ENCODE results near the gene HECTD4. TPM values are rescaled to one million over a fixed set of nuclear protein-coding genes. Genes with fewer than 3 reads are reported as not detected.

Gene HECTD4
- total and polyA plus RNA-seq, 2 of the 4 experiments (the other 2 are of a cell fraction) = 12.9 to 13.0 TPM

DNA sequence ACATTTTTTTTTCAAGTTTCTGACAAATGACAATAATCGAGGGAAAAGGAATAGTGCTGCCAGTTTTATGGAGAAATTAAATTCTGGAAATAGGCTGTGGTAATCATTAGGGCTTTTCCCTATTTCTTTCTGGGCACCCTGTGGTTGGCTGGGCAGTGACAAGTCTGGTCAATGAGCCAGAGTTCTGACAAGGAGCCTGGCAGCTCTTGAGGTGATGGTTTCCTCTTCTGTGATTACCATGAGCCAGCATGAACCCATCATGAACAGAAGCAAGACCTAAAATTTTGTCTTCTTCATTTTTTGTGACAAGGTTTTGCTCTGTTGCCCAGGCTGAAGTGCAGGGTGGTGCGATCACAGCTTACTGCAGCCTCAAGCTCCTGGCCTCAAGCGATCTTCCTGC is 141.1 kb downstream of the HECTD4 start:
- Histone ChIP-seq H3K4me2 (ENCODE audit: low read depth, low read length) (no peak overlapping the region), H3K14ac (replicated peaks; ENCODE audit: low read depth, low read length) (no peak overlapping the region), H3K56ac (ENCODE audit: extremely low read depth, insufficient read depth, low read length) (no peak overlapping the region), H3K4me3 (ENCODE audit: insufficient read depth, low read depth, low read length) (no peak overlapping the region), H3K27ac (ENCODE audit: insufficient read depth, low read length) (no peak overlapping the region), H3K27me3 (ENCODE audit: control insufficient read depth, insufficient read depth, low read length) (no peaks in the 10 kb centered on the region), H3K9ac (ENCODE audit: low read depth, low read length) (no peak overlapping the region), H3K36me3 (ENCODE audit: control insufficient read depth, insufficient read depth, low read length) (peaks cover 52% of the 10 kb centered on the region), H3K79me1 (ENCODE audit: low read depth in 1 of 2, low read length in 2 of 2) (no peaks in the 10 kb centered on the region), H2BK15ac (ENCODE audit: low read depth, low read length) (no peak overlapping the region), H2BK5ac (ENCODE audit: low read depth, low read length, poor library complexity, severe bottlenecking) (no peak overlapping the region), H2AK9ac (replicated peaks; ENCODE audit: low read depth, low read length, poor library complexity) (no peak overlapping the region), H4K20me1 (ENCODE audit: insufficient read depth, low read length) (no peaks in the 10 kb centered on the region), H4K5ac (ENCODE audit: low read depth, low read length) (no peak overlapping the region), H4K8ac (ENCODE audit: low read depth in 2 of 2, low read length in 2 of 2) (no peak overlapping the region), H3K23ac (ENCODE audit: low read depth, low read length) (no peak overlapping the region), H3K18ac (ENCODE audit: low read depth, low read length) (no peak overlapping the region), H4K91ac (ENCODE audit: insufficient read depth, low read depth, low read length) (no peak overlapping the region), H3K9me3 (ENCODE audit: control insufficient read depth, insufficient read depth, low read length) (no peaks in the 10 kb centered on the region), H3K4me1 (ENCODE audit: control insufficient read depth, insufficient read depth, low read length) (no peaks in the 10 kb centered on the region), H3K4ac (ENCODE audit: low read depth, low read length) (no peak overlapping the region), H2BK120ac (ENCODE audit: low read depth, low read length) (no peak overlapping the region), H3K9me1 (ENCODE audit: insufficient read depth, low read length) (no peaks in the 10 kb centered on the region; the same call in 1 of the 2 replicates), H2BK20ac (ENCODE audit: low read depth, low read length) (no peak overlapping the region), H2AFZ (replicated peaks; ENCODE audit: low read length, poor library complexity) (no peak overlapping the region), H2AK5ac (ENCODE audit: low read depth, low read length) (no peak overlapping the region)
- dilution Hi-C loops (cut with HindIII; ENCODE audit: low sequenced_read_pairs, unreplicated experiment) (no loop called here), intact Hi-C loops (cut with micrococcal nuclease) (no loop called here), in situ Hi-C loops (cut with MboI; ENCODE audit: low sequenced_read_pairs) (no loop called here)
- WGBS, 2 experiments (ENCODE audit: extremely low coverage in 2 of 2, insufficient read length in 1 of 2) = 100% methylated on average over 1 of the region's 3 CpGs; no CpG with 5 or more reads in 1 of the 2 experiments
- DNase-seq = no peak
- POLR2A ChIA-PET (ENCODE audit: unreplicated experiment) = no interaction called here
- no peak for TF ChIP-seq POLR2A (IDR thresholded peaks at IDR 0.05; ENCODE audit: low read depth, low read length)
- TF ChIP-seq CEBPB (IDR thresholded peaks at IDR 0.05; ENCODE audit: low read depth, low read length) = no peak
- TF ChIP-seq CHD1 (IDR thresholded peaks at IDR 0.05; ENCODE audit: low read depth, low read length) = no peak
- TF ChIP-seq RAD21 (IDR thresholded peaks at IDR 0.05; ENCODE audit: low read length) = no peak
- no peak for TF ChIP-seq MAFK (IDR thresholded peaks at IDR 0.05; ENCODE audit: low read depth, low read length)
- TF ChIP-seq BHLHE40 (IDR thresholded peaks at IDR 0.05; ENCODE audit: low read depth, low read length) = no peak
- no peak for TF ChIP-seq MAZ (IDR thresholded peaks at IDR 0.05; ENCODE audit: borderline replicate concordance, low read depth, low read length)
- no peak for TF ChIP-seq RCOR1 (IDR thresholded peaks at IDR 0.05; ENCODE audit: insufficient replicate concordance, low read length)
- TF ChIP-seq NFE2L2 (IDR thresholded peaks at IDR 0.05; ENCODE audit: low read depth, low read length) = no peak
- TF ChIP-seq, protein P1, sequence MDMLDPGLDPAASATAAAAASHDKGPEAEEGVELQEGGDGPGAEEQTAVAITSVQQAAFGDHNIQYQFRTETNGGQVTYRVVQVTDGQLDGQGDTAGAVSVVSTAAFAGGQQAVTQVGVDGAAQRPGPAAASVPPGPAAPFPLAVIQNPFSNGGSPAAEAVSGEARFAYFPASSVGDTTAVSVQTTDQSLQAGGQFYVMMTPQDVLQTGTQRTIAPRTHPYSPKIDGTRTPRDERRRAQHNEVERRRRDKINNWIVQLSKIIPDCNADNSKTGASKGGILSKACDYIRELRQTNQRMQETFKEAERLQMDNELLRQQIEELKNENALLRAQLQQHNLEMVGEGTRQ (IDR thresholded peaks at IDR 0.05; ENCODE audit: low read depth, low read length) = no peak
- TF ChIP-seq FOS (IDR thresholded peaks at IDR 0.05; ENCODE audit: low read depth, low read length) = no peak
- TF ChIP-seq, protein P2, sequence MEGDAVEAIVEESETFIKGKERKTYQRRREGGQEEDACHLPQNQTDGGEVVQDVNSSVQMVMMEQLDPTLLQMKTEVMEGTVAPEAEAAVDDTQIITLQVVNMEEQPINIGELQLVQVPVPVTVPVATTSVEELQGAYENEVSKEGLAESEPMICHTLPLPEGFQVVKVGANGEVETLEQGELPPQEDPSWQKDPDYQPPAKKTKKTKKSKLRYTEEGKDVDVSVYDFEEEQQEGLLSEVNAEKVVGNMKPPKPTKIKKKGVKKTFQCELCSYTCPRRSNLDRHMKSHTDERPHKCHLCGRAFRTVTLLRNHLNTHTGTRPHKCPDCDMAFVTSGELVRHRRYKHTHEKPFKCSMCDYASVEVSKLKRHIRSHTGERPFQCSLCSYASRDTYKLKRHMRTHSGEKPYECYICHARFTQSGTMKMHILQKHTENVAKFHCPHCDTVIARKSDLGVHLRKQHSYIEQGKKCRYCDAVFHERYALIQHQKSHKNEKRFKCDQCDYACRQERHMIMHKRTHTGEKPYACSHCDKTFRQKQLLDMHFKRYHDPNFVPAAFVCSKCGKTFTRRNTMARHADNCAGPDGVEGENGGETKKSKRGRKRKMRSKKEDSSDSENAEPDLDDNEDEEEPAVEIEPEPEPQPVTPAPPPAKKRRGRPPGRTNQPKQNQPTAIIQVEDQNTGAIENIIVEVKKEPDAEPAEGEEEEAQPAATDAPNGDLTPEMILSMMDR (conservative IDR thresholded peaks at IDR 0.05; ENCODE audit: low read depth, low read length) = no peak
- TF ChIP-seq MXI1 (IDR thresholded peaks at IDR 0.05; ENCODE audit: borderline replicate concordance, low read depth, low read length) = no peak
- BruUV-seq (replicated peaks) = no TSS peak
- ATAC-seq (ENCODE audit: low read depth) = no peak
- CTCF ChIA-PET = no interaction called here

Measured in IMR-90 (cell line).